ENCODE data around the gene MT1B.

- TF ChIP-seq POLR2AphosphoS5 (IDR thresholded peaks at IDR 0.05; ENCODE audit: low read depth, low read length) (no peak), REST (IDR thresholded peaks at IDR 0.05; ENCODE audit: insufficient read depth in 1 of 2, low read depth in 2 of 2, low read length in 2 of 2) (no peak)
These were observed 49.8 kb downstream of the MT1B start for GRCh38 chr16:56701534-56701933.
